T-helper 1 cell treated with Interleukin-12 subunit alpha and Interleukin-12 subunit beta and Interleukin-4 antibody, amounts not matched to agents 30 ng/mL and 1 ng/mL, for 36 hours (primary cell): ENCODE data around the gene MRPL2. TPM values are rescaled to one million over a fixed set of nuclear protein-coding genes. Genes with fewer than 3 reads are reported as not detected.

Source experiments
- intact Hi-C: fragments of 100-400 bp; cut with micrococcal nuclease; formaldehyde crosslinking; loops from one replicate; pipeline ENCODE4 v1.15.1; 2024
- total RNA-seq: library from RNA; stranded (reverse); gene quantifications from 2 replicates; pipeline ENCODE4 v1.2.3, GENCODE V29; 2022

Gene MRPL2
- total RNA-seq = 52.2 and 54.6 TPM in 2 replicates

GRCh38 chr6:43059168-43060033 lies at the start of gene MRPL2, which contains the start of gene KLC4:
MRPL2 (minus strand) TSS chr6:43059434; CDS start chr6:43059381, 53 bp downstream.
KLC4 (plus strand) TSS chr6:43059631; CDS start chr6:43061336, 1,705 bp downstream.
- intact Hi-C loops = loop anchor here (1.0 to 10.0 kb wide), 21 partner anchors 11 to 1324 kb away; partner anchors contain the start of genes ABCC10, CNPY3, GTPBP2 and HSP90AB1

- intact Hi-C loops = no loop called here
Measured at GRCh38 chr6:43107344-43108062, 48.3 kb upstream of the MRPL2 start.

- intact Hi-C loops = no loop called here
Measured at GRCh38 chr6:43105538-43106222, 46.4 kb upstream of the MRPL2 start.

- intact Hi-C loops = no loop called here
Measured at GRCh38 chr6:43103253-43103876, 44.1 kb upstream of the MRPL2 start.

GRCh38 chr6:43101497-43101896 lies 42.3 kb upstream of the MRPL2 start:
- intact Hi-C loops = no loop called here

- intact Hi-C loops = no loop called here
Measured at GRCh38 chr6:43097502-43097901, 38.3 kb upstream of the MRPL2 start.

GRCh38 chr6:43097098-43097489 lies 37.9 kb upstream of the MRPL2 start:
- intact Hi-C loops = no loop called here

- intact Hi-C loops = no loop called here
Measured at GRCh38 chr6:43096451-43097097, 37.3 kb upstream of the MRPL2 start.

- intact Hi-C loops = no loop called here
Measured at GRCh38 chr6:43095939-43096338, 36.7 kb upstream of the MRPL2 start.

GRCh38 chr6:43093436-43094289 lies 34.4 kb upstream of the MRPL2 start:
- intact Hi-C loops = no loop called here

- intact Hi-C loops = no loop called here
Measured at GRCh38 chr6:43092635-43093034, 33.4 kb upstream of the MRPL2 start.

- intact Hi-C loops = no loop called here
Measured at GRCh38 chr6:43091436-43091991, 32.3 kb upstream of the MRPL2 start.

- intact Hi-C loops = no loop called here
Measured at GRCh38 chr6:43091020-43091419, 31.8 kb upstream of the MRPL2 start.

- intact Hi-C loops = no loop called here
Measured at GRCh38 chr6:43090559-43090956, 31.3 kb upstream of the MRPL2 start.

- intact Hi-C loops = no loop called here
Measured at GRCh38 chr6:43089874-43090558, 30.8 kb upstream of the MRPL2 start.

GRCh38 chr6:43089467-43089866 lies 30.2 kb upstream of the MRPL2 start:
- intact Hi-C loops = no loop called here

- intact Hi-C loops = no loop called here
Measured at GRCh38 chr6:43088654-43089056, 29.4 kb upstream of the MRPL2 start.

GRCh38 chr6:43086022-43086658 lies 26.9 kb upstream of the MRPL2 start:
- intact Hi-C loops = no loop called here
